HCT116 (cell line): Measurements from ENCODE around the gene CACNA1S. TPM values are rescaled to one million over a fixed set of nuclear protein-coding genes. Genes with fewer than 3 reads are reported as not detected.

Experiments
- ATAC-seq: fragments of 200-7000 bp; cut with Tn5 transposase; 2 replicates; pipeline ENCODE4 v1.9.1; 2020; ENCODE audit warnings: mild to moderate bottlenecking, moderate library complexity
- BruUV-seq: library from RNA; stranded (reverse); fragments of 400-500 nt; replicated peaks from 2 replicates; lab custom pipeline; 2021; lab: Mats Ljungman, UMichigan
- CTCF ChIA-PET: fragments of 300-600 bp; sonication (Branson Sonifier 250); formaldehyde crosslinking; loops from one replicate; lab custom pipeline; 2021; ENCODE audit warnings: antibody characterized with exemption; lab: Charles Lee
- POLR2A ChIA-PET: fragments of 300-600, 350-600 bp; sonication (Branson Sonifier 250); formaldehyde crosslinking; loops from one replicate; lab custom pipeline; 2021; ENCODE audit warnings: antibody characterized with exemption; lab: Charles Lee
- RAD21 ChIA-PET, 2 experiments: fragments of 300-600 bp; sonication (Branson Sonifier 250); formaldehyde crosslinking; loops; one replicate each; lab custom pipeline; 2023; ENCODE audit warnings: low total read pairs in 2 of 2; ENCODE audit not compliant: uncharacterized antibody in 2 of 2, unreplicated experiment in 2 of 2, low non-redundant PET in 1 of 2; lab: Charles Lee
- DNase-seq: peaks from one replicate; pipeline ENCODE4 v3.0.0-alpha.2; 2010; ENCODE audit warnings: low read depth, low spot score
- H2AFZ ChIP-seq: fragments of 200-600 bp; shearing (Covaris generic), sonication (generic); 2 replicates; pipeline ENCODE4 v1.6.1; 2017; ENCODE audit warnings: low read depth, mixed run types, mixed read lengths, antibody characterized with exemption, low read length; ENCODE audit not compliant: poor library complexity, severe bottlenecking
- H3K27ac ChIP-seq: 2 replicates; pipeline ENCODE4 v1.5.1; 2012; ENCODE audit warnings: low read depth, low read length
- H3K27me3 ChIP-seq: fragments of 200-600 bp; sonication (generic); 2 replicates; pipeline ENCODE4 v1.6.1; 2016; ENCODE audit warnings: mixed run types, low read length, mixed read lengths; ENCODE audit not compliant: insufficient read depth
- H3K36me3 ChIP-seq, 2 experiments: fragments of 200-500 bp in 1 of 2; fragments of 200-600 bp in 1 of 2; sonication (Bioruptor generic) in 1 of 2; sonication (generic) in 1 of 2; 2 replicates each; pipeline versions ENCODE4 v1.5.1 to v1.6.1; 2014 to 2016; ENCODE audit warnings: low read length in 2 of 2, inconsistent platforms in 1 of 2, mixed read lengths in 1 of 2, mixed run types in 1 of 2; ENCODE audit not compliant: insufficient read depth in 2 of 2, control insufficient read depth in 1 of 2
- H3K4me1 ChIP-seq, 2 experiments: fragments of 200-600 bp in 1 of 2; sonication (generic) in 1 of 2; 2 replicates each; pipeline versions ENCODE4 v1.5.1 to v1.6.1; 2012 to 2017; ENCODE audit warnings: low read length in 2 of 2, inconsistent platforms in 1 of 2, mild to moderate bottlenecking in 1 of 2, mixed read lengths in 1 of 2, mixed run types in 1 of 2, moderate library complexity in 1 of 2; ENCODE audit not compliant: insufficient read depth in 2 of 2, control insufficient read depth in 1 of 2
- H3K4me2 ChIP-seq: fragments of 200-600 bp; sonication (generic); 2 replicates; pipeline ENCODE4 v1.6.1; 2017; ENCODE audit warnings: mixed run types, low read length, mixed read lengths
- H3K4me3 ChIP-seq, 2 experiments: fragments of 200-600 bp in 1 of 2; sonication (generic) in 1 of 2; replicated peaks in 1 of 2; 2 replicates each; pipeline ENCODE4 v1.5.1; 2011 to 2016; ENCODE audit warnings: low read length in 2 of 2, control low read depth in 1 of 2, low read depth in 1 of 2, mild to moderate bottlenecking in 1 of 2, mixed read lengths in 1 of 2, mixed run types in 1 of 2
- H3K79me2 ChIP-seq: fragments of 200-600 bp; sonication (generic); 2 replicates; pipeline ENCODE4 v1.6.1; 2017; ENCODE audit warnings: mild to moderate bottlenecking, mixed run types, low read length, moderate library complexity, mixed read lengths; ENCODE audit not compliant: insufficient read depth
- H3K9ac ChIP-seq: fragments of 200-600 bp; sonication (generic); 2 replicates; pipeline ENCODE4 v1.6.1; 2016; ENCODE audit warnings: low read length, mixed read lengths
- H3K9me2 ChIP-seq: fragments of 200-600 bp; sonication (generic), shearing (Covaris generic); 2 replicates; pipeline ENCODE4 v1.6.1; 2017; ENCODE audit warnings: mixed run types, mild to moderate bottlenecking, moderate library complexity; ENCODE audit not compliant: insufficient read depth
- H3K9me3 ChIP-seq, 2 experiments: fragments of 200-500 bp in 1 of 2; fragments of 200-600 bp in 1 of 2; sonication (Bioruptor generic) in 1 of 2; sonication (generic) in 1 of 2; 2 replicates each; pipeline ENCODE4 v1.6.1; 2014 to 2017; ENCODE audit warnings: low read length in 2 of 2, mixed read lengths in 2 of 2, inconsistent platforms in 1 of 2, low read depth in 1 of 2, mild to moderate bottlenecking in 1 of 2, mixed run types in 1 of 2, moderate library complexity in 1 of 2; ENCODE audit not compliant: control insufficient read depth in 1 of 2, insufficient read depth in 1 of 2
- H4K20me1 ChIP-seq: fragments of 200-600 bp; sonication (generic), shearing (Covaris generic); 2 replicates; pipeline ENCODE4 v1.6.1; 2017; ENCODE audit warnings: mixed run types, mild to moderate bottlenecking, moderate library complexity; ENCODE audit not compliant: insufficient read depth
- CBX3 ChIP-seq: IDR thresholded peaks from 2 replicates; pipeline ENCODE4 v1.6.1; 2012; ENCODE audit warnings: low read depth
- CEBPB ChIP-seq: IDR thresholded peaks from 2 replicates; pipeline ENCODE4 v1.6.1; 2012; ENCODE audit warnings: low read depth
- EGR1 ChIP-seq: IDR thresholded peaks from 2 replicates; pipeline ENCODE4 v1.6.1; 2012; ENCODE audit warnings: low read depth
- ELF1 ChIP-seq: IDR thresholded peaks from 2 replicates; pipeline ENCODE4 v1.6.1; 2012; ENCODE audit warnings: low read depth, borderline replicate concordance
- EZH2 ChIP-seq: fragments of 200-600 bp; sonication (generic); IDR thresholded peaks from 2 replicates; pipeline ENCODE4 v1.6.1; 2017; ENCODE audit warnings: antibody characterized with exemption, mixed run types
- EZH2phosphoT487 ChIP-seq: fragments of 200-600 bp; IDR thresholded peaks from 2 replicates; pipeline ENCODE4 v1.6.1; 2018; ENCODE audit warnings: antibody characterized with exemption, borderline replicate concordance
- JUND ChIP-seq: IDR thresholded peaks from 2 replicates; pipeline ENCODE4 v1.6.1; 2012
- MAX ChIP-seq: IDR thresholded peaks from 2 replicates; pipeline ENCODE4 v1.6.1; 2012
- SIN3A ChIP-seq: IDR thresholded peaks from 2 replicates; pipeline ENCODE4 v1.6.1; 2012; ENCODE audit warnings: low read depth
- SRF ChIP-seq: IDR thresholded peaks from 2 replicates; pipeline ENCODE4 v1.6.1; 2012; ENCODE audit warnings: low read depth
- TCF7L2 ChIP-seq: IDR thresholded peaks from 2 replicates; pipeline ENCODE4 v1.7.0; 2011; ENCODE audit warnings: borderline replicate concordance, inconsistent platforms; ENCODE audit not compliant: insufficient read depth, insufficient read length; ENCODE audit errors: extremely low read depth
- ZNF274 ChIP-seq: fragments of 200-500 bp; sonication (Bioruptor generic); IDR thresholded peaks from 2 replicates; pipeline ENCODE4 v1.6.1; 2014; ENCODE audit warnings: mild to moderate bottlenecking, low read depth, low read length, inconsistent platforms
- intact Hi-C: fragments of 100-400 bp; cut with micrococcal nuclease; formaldehyde crosslinking; loops from 2 replicates; pipeline ENCODE4 v1.10.0; 2022
- total RNA-seq: library from RNA; stranded (reverse); gene quantifications from one replicate; pipeline ENCODE4 v1.2.1, GENCODE V29; 2021; ENCODE audit not compliant: unreplicated experiment
- TF ChIP-seq, protein P1 (sequence below), 3 experiments: fragments of 200-600 bp in 1 of 3; sonication (generic) in 1 of 3; IDR thresholded peaks in 2 of 3; conservative IDR thresholded peaks in 1 of 3; 2 replicates each; pipeline ENCODE4 v1.5.1; 2012 to 2017; ENCODE audit warnings: low read depth in 2 of 3, low read length in 2 of 3, antibody characterized with exemption in 1 of 3, borderline replicate concordance in 1 of 3, control low read depth in 1 of 3, mild to moderate bottlenecking in 1 of 3, mixed read lengths in 1 of 3, mixed run types in 1 of 3, moderate library complexity in 1 of 3; ENCODE audit not compliant: insufficient read depth in 1 of 3
- TF ChIP-seq, protein P2 (sequence below): IDR thresholded peaks from 2 replicates; pipeline ENCODE4 v1.6.1; 2011; ENCODE audit warnings: mild to moderate bottlenecking, low read length, moderate library complexity; ENCODE audit not compliant: insufficient replicate concordance; ENCODE audit errors: extremely low read depth
- TF ChIP-seq, protein P3 (sequence below): IDR thresholded peaks from 2 replicates; pipeline ENCODE4 v1.6.1; 2012

Gene CACNA1S
- total RNA-seq, 1 experiment from 2014 or later = not detected

GRCh38 chr1:201112926-201113325 is 700 bp upstream of the CACNA1S start:
- Histone ChIP-seq H3K36me3 (no peaks in the 10 kb centered on the region), H3K27me3 (no peaks in the 10 kb centered on the region), H3K9me3 (no peaks in the 10 kb centered on the region), H3K27ac (no peak overlapping the region), H3K9me2 (no peaks in the 10 kb centered on the region), H3K4me2 (no peak overlapping the region), H3K4me1 (peaks cover 6 to 17% of the 10 kb centered on the region in 2 experiments; a peak in 3 of 4 replicates), H3K9ac (no peak overlapping the region), H4K20me1 (no peaks in the 10 kb centered on the region), H2AFZ (no peak overlapping the region), H3K79me2 (no peaks in the 10 kb centered on the region), H3K4me3 (no peak overlapping the region)
- TF ChIP-seq MAX = no peak
- TF ChIP-seq, protein P1, sequence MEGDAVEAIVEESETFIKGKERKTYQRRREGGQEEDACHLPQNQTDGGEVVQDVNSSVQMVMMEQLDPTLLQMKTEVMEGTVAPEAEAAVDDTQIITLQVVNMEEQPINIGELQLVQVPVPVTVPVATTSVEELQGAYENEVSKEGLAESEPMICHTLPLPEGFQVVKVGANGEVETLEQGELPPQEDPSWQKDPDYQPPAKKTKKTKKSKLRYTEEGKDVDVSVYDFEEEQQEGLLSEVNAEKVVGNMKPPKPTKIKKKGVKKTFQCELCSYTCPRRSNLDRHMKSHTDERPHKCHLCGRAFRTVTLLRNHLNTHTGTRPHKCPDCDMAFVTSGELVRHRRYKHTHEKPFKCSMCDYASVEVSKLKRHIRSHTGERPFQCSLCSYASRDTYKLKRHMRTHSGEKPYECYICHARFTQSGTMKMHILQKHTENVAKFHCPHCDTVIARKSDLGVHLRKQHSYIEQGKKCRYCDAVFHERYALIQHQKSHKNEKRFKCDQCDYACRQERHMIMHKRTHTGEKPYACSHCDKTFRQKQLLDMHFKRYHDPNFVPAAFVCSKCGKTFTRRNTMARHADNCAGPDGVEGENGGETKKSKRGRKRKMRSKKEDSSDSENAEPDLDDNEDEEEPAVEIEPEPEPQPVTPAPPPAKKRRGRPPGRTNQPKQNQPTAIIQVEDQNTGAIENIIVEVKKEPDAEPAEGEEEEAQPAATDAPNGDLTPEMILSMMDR (IDR thresholded peaks at IDR 0.05 in 2 of 3, conservative IDR thresholded peaks at IDR 0.05 in 1 of 3; ENCODE audit: borderline replicate concordance in 1 of 3, insufficient read depth in 1 of 3, low read depth in 2 of 3, low read length in 2 of 3) = no peak
- CTCF ChIA-PET = interaction anchor here (0.7 to 4.0 kb wide), 8 partner anchors 14 to 748 kb away, joined by 3 to 55 read pairs (median 4); partner anchors contain the start of gene ASCL5
- RAD21 ChIA-PET = interaction anchor here in 1 of 2 experiments (2.3 kb wide), 1 partner anchor 141 kb away, joined by 13 read pairs; no protein-coding TSS in a partner anchor
- ATAC-seq = no peak
- POLR2A ChIA-PET = interaction anchor here (1.0 kb wide), 1 partner anchor 443 kb away, joined by 3 read pairs; the partner anchor contains the start of gene DDX59
- intact Hi-C loops = no loop called here
- no peak for DNase-seq
- no TSS peak for BruUV-seq

DNA sequence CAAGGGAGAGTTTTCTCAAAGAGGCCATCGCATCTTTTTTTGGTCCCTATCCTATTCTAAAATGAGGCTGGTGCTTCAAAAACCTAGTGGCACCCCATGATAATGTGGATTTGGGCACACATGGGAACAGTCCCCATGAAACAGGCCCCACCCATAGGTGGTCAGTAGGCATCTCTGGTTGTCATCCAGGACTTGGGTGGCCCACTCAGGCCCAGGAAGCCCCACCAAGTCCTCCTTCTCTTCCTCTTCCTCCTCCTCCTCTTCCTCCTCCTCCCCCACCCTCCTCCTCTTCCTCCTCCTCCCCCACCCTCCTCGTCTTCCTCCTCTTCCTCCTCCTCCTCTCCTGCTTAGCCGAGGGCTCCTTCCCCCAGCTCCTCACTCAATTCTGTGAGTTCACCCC is 554 bp downstream of the CACNA1S start:
- Histone ChIP-seq H3K9me2 (no peaks in the 10 kb centered on the region), H3K4me2 (no peak overlapping the region), H3K4me1 (peaks cover 6 to 17% of the 10 kb centered on the region in 2 experiments; a peak in 3 of 4 replicates), H2AFZ (no peak overlapping the region), H3K9me3 (no peaks in the 10 kb centered on the region), H3K36me3 (no peaks in the 10 kb centered on the region), H3K4me3 (no peak overlapping the region), H3K27me3 (no peaks in the 10 kb centered on the region), H3K9ac (no peak overlapping the region), H3K27ac (no peak overlapping the region), H4K20me1 (no peaks in the 10 kb centered on the region), H3K79me2 (no peaks in the 10 kb centered on the region)
- RAD21 ChIA-PET = no interaction called here
- POLR2A ChIA-PET = interaction anchor here (0.7 kb wide), 1 partner anchor 709 kb away, joined by 5 read pairs; no protein-coding TSS in a partner anchor
- DNase-seq = no peak
- ATAC-seq = no peak
- intact Hi-C loops = no loop called here
- no TSS peak for BruUV-seq
- CTCF ChIA-PET = no interaction called here
- no peak for TF ChIP-seq EGR1
- TF ChIP-seq ZNF274 = no peak
- no peak for TF ChIP-seq EZH2
- TF ChIP-seq TCF7L2 = no peak
- TF ChIP-seq ELF1 = no peak
- TF ChIP-seq SIN3A = no peak
- TF ChIP-seq JUND = no peak
- no peak for TF ChIP-seq EZH2phosphoT487
- no peak for TF ChIP-seq SRF
- TF ChIP-seq CBX3 = no peak
- TF ChIP-seq, protein P2, sequence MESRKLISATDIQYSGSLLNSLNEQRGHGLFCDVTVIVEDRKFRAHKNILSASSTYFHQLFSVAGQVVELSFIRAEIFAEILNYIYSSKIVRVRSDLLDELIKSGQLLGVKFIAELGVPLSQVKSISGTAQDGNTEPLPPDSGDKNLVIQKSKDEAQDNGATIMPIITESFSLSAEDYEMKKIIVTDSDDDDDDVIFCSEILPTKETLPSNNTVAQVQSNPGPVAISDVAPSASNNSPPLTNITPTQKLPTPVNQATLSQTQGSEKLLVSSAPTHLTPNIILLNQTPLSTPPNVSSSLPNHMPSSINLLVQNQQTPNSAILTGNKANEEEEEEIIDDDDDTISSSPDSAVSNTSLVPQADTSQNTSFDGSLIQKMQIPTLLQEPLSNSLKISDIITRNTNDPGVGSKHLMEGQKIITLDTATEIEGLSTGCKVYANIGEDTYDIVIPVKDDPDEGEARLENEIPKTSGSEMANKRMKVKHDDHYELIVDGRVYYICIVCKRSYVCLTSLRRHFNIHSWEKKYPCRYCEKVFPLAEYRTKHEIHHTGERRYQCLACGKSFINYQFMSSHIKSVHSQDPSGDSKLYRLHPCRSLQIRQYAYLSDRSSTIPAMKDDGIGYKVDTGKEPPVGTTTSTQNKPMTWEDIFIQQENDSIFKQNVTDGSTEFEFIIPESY = no peak
- TF ChIP-seq, protein P3, sequence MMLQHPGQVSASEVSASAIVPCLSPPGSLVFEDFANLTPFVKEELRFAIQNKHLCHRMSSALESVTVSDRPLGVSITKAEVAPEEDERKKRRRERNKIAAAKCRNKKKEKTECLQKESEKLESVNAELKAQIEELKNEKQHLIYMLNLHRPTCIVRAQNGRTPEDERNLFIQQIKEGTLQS = no peak
- no peak for TF ChIP-seq MAX
- no peak for TF ChIP-seq CEBPB
